NCI-H460 (cell line): Measurements from ENCODE around the gene EHD1. TPM values are rescaled to one million over a fixed set of nuclear protein-coding genes. Genes with fewer than 3 reads are reported as not detected.

ENCODE experiments used
- DNase-seq: peaks from one replicate; pipeline ENCODE4 v3.0.0-alpha.2; 2016; ENCODE audit warnings: low read depth; ENCODE audit errors: extremely low read depth
- total RNA-seq: library from RNA; depleted of rRNA; stranded (reverse); fragments of >200 nt; shearing (Covaris generic); gene quantifications from 2 replicates; pipeline ENCODE4 v1.2.3, GENCODE V29; 2014

The EHD1 gene
- total RNA-seq, 1 experiment from 2014 or later = 20.5 TPM

DNA sequence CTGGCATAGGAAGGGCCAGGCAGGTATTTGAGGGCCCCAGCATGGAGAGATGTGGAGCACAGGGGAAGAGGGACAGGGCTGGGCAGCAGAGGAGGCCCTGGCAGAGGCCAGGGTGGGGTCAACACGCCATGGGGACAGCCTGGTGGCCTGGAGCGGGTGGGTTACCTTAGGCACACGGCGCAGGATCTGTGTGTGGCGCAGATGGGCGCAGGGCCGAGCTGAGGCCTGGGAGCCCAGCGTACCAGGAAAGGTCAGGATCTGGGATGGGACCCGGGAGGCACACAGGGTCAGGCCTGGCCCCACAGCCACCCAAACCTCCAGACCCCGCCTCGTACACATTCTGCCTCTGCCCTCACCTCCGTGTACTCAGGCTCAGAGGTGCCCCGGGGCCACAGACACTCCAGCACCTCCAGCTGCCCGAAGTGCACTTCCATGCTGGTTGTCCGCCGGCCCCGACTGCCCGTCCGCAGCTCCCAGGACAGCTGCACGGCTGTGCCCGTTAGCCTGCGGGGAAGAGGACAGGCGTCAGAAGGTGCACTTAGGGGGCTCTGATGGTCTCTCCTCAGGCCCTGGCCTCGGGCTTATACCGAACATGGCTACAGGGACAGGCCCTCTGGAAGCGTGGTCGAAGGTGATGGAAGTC lies 32.2 kb upstream of the EHD1 start:
- DNase-seq = no peak

- DNase-seq = no peak
Observed at GRCh38 chr11:64909653-64910343, 31.4 kb upstream of the EHD1 start.

DNA sequence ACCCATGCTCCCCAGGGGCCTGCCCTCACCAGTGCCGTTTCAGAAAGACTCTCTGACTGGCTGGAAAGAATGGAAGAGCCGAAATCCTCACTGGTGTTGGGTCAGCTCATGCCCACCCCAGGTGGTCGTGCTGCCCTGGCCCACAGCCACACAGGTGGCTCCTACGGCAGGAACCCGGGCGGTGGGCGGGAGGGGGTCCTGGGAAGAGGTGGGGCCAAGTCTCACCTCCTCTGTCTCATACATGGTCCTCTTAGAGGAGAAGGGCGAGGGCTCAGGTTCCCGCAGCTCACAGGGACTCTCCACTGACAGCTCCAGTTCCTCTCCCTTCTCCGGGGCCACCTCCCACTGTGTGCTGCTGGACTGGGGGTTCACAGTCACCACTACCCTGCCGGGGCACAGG lies 30.3 kb upstream of the EHD1 start:
- DNase-seq = no peak

- DNase-seq = no peak
Observed at GRCh38 chr11:64906314-64906635, 27.9 kb upstream of the EHD1 start.

- no peak for DNase-seq
Observed at GRCh38 chr11:64905516-64906313, 27.3 kb upstream of the EHD1 start.

DNA sequence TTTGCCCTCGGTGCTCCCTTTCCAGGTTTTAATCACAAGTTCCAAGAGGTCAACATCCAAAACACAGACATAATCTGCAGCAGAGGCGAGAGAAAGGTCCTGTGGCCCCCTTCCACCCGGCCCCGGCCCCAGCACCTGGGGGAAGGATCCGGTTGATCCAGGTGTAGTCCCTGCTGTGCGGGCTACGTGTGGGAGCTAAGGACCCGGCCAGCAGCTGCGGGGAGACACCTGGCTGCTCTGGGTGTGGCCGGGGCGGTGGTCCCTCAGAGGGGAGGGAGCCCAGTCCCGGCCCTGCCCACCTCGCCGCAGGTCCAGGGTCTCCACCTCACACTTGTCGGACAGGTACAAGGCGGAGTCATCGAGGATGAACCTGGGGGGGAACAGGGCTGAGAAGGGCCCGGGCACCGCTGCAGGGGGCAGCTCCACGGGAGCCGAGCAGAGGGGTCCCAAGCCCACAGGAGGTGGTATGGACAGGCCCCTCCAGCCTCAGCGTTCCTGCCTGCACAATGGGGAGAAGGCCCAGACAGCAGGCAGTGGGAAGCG lies 24.9 kb upstream of the EHD1 start:
- DNase-seq = no peak

GRCh38 chr11:64902102-64902900 lies 23.9 kb upstream of the EHD1 start:
- DNase-seq = no peak

- no peak for DNase-seq
Observed at GRCh38 chr11:64900774-64901173, 22.4 kb upstream of the EHD1 start.

- DNase-seq = no peak
Observed at GRCh38 chr11:64900263-64900678, 21.9 kb upstream of the EHD1 start.

DNA sequence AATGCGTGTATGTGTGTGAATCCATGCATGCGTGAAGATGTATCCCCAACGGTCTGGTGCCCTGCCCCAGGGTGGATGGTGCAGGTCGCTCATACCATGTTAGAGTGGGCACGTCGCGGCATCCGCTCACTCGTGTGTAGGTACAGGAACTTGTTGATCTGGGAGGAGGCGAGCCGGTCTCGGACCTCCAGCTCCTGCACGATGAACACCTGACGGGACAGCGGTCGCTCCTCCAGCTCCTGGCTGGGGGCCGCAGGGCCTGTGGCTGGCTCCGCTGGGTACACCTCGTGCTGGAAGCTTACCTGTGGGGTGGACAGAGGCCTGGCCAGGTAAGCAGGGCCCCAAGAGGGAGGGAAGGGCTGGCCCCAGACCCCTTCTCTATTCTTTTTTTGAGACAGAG lies 20.1 kb upstream of the EHD1 start:
- DNase-seq = no peak

DNA sequence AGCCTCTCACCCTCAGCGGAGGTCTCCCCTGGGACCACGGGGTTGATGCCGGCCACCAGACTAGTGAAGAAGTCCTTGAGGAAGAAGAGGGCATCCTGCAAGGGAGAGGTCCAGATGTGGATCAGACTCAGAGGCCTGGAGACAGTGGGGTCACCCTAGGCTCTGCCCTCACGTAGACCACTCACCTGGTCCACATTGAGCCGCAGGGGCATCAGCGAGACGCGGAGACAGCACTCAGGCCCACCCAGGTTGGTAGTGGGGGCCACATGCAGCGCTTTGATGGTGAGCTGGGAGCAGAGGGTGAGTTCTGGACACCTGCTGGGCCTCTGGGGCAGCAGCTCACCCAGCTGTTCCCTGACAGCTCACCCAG lies 19.6 kb upstream of the EHD1 start:
- DNase-seq = no peak

GRCh38 chr11:64897381-64898075 lies 19.1 kb upstream of the EHD1 start:
- DNase-seq = no peak

DNA sequence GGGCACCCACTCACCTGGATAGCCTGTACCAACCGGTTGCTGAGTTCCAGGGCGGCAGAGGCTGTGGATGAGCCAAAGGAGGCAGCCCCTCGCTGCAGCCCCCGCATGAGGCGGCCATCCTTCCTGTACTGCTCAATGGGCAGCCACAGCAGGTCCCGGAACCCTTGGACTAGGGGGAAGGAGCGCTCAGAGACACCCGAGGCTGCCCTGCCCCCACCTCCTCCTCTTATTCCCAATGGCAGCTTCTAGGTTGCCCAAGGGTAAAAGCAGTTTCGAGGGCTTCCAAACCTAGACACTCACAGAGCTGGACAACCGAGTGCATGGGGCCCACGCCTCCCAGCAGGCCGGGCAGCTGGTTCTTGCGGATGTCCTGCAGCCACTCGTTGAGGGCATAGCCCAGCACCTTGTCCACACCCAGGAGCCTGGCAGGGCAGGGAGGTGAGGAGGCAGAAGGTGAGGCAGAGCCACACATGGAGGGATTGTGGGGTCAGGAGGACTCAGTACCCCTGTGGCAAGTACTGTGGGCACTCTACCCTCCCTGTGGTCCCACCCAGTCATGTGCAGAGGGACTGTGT lies 18.1 kb upstream of the EHD1 start:
- DNase-seq = no peak

GRCh38 chr11:64894812-64895452 lies 16.5 kb upstream of the EHD1 start:
- no peak for DNase-seq

- DNase-seq = peak; percentile 65
Observed at GRCh38 chr11:64894070-64894811, 15.8 kb upstream of the EHD1 start.

- no peak for DNase-seq
Observed at GRCh38 chr11:64893194-64894069, 15.0 kb upstream of the EHD1 start.

DNA sequence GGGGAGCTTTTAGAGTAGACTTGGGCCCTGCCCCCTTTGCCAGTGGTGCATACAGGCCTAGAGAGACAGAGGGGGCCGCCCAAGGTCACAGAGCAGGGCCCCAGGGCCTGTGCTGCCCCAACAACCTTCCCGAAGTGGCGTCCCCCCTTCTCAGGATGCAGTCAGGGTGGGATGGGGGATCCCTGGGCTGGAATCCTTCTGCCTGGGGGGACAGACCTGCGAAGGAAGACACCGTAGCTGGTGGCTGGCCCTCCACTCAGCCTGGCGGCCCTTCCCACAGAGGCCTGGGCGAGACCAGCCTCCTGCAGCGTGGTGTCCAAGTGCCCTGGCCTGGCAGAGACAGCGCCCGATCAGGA lies 14.4 kb upstream of the EHD1 start:
- DNase-seq = no peak

DNA sequence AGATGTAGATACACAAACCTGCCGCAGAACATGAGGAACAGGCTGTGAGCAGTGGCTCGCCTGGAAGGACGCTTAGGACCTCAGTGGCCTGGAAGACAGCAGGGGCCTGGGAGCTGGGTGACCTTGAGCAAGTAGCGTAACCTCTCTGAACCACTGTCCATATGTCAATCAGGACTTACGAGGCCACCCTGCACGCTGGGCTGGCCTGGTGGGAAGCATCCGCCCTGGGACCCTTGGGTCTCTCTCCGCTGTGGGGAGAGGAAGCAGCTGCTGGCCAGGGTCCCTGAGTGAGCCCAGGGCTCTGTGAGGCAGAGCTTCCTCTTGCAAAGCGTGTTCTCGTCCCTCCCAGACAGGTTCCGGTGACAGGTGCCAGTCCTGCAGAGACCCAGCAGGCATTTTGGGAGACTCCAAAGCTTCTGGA lies 14.0 kb upstream of the EHD1 start:
- DNase-seq = no peak
